Measurements from ENCODE around the gene MBD3L3.
"Not testable (repeated sequence)": the region's sequence is repeated elsewhere in the genome, so short reads cannot be mapped to it uniquely, and the experiment has no call there.

The MBD3L3 gene

GRCh38 chr19:7069042-7069903 lies 10.8 kb upstream of the MBD3L3 start, which contains the start of gene ZNF557:
Gene ZNF557, plus strand, starts transcription at chr19:7069703. Its CDS starts 5,372 bp downstream, at chr19:7075075.
- H3K27ac ChIP-seq = peak within 1 kb of the TSS; percentile 86
- TF ChIP-seq CTCF (conservative IDR thresholded peaks at IDR 0.05) = no peak
- TF ChIP-seq ZFX (IDR thresholded peaks at IDR 0.05) = no peak; the same call in 1 of the 2 replicates

- H3K27ac ChIP-seq = peak overlapping the region; percentile 86
- no peak for TF ChIP-seq ZFX (IDR thresholded peaks at IDR 0.05)
- no peak for TF ChIP-seq CTCF (conservative IDR thresholded peaks at IDR 0.05)
These were observed 10.1 kb upstream of the MBD3L3 start for GRCh38 chr19:7068599-7068998.

DNA sequence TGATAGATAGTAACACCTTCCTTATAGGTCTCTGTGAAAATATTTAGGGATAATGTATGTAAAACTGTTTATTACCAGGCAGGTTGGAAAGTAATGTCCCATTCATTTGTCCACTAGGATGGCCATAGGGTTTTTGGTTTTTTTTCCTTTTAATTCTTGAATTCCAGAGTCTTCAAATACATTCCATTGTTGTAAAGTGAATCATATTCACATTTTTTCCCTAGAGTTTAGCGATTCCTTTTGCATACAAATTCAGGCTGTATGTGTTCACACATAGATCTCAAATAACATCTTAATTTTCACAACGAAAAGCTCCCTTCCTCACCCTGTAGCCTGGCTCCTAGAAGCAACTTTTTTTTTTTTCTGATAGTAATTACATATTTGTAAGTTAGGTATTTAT lies 9.2 kb upstream of the MBD3L3 start:
- TF ChIP-seq CTCF (conservative IDR thresholded peaks at IDR 0.05) = no peak
- no peak for TF ChIP-seq ZFX (IDR thresholded peaks at IDR 0.05)

GRCh38 chr19:7067122-7067521 lies 8.6 kb upstream of the MBD3L3 start:
- not testable (repeated sequence) for H3K27ac ChIP-seq
- TF ChIP-seq CTCF (conservative IDR thresholded peaks at IDR 0.05) = peak; percentile 61

More for the DNA sequence above, 9.2 kb upstream of the MBD3L3 start:
- H3K27ac ChIP-seq = no peak overlapping the region

DNA sequence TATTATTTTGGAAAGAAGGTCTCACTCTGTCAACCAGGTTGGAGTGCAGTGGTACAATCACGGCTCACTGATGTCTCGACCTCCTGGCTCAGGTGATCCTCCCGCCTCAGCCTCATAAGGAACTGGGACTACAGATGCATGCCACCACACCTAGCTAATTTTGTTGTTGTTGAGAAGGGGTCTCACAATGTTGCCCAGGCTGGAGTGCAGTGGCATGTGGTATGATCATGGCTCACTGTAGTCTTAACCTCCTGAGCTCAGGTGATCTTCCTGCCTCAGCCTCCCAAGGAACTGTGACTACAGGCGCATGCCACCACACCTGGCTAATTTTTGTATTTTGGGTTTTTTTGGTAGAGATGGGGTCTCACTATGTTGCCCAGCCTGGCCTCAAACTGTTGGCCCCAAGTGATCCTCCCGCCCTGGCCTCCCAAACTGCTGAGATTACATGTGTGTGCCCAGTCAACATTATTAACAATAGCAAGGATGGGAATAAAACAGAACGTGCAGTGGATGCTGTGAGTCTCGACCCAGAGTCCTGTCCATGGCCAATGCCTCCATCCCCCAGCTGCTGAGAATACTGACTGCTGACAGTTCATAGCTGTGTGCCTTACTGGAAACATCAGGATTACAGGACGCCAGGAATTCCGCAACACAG lies 5.4 kb upstream of the MBD3L3 start:
- H3K27ac ChIP-seq = no peak overlapping the region
- TF ChIP-seq ZFX (IDR thresholded peaks at IDR 0.05) (no peak), CTCF (conservative IDR thresholded peaks at IDR 0.05) (no peak)

- TF ChIP-seq CTCF (conservative IDR thresholded peaks at IDR 0.05) = no peak
- no peak for TF ChIP-seq ZFX (IDR thresholded peaks at IDR 0.05)
- no peak overlapping the region for H3K27ac ChIP-seq
These were observed 4.9 kb upstream of the MBD3L3 start for GRCh38 chr19:7063339-7063738.

DNA sequence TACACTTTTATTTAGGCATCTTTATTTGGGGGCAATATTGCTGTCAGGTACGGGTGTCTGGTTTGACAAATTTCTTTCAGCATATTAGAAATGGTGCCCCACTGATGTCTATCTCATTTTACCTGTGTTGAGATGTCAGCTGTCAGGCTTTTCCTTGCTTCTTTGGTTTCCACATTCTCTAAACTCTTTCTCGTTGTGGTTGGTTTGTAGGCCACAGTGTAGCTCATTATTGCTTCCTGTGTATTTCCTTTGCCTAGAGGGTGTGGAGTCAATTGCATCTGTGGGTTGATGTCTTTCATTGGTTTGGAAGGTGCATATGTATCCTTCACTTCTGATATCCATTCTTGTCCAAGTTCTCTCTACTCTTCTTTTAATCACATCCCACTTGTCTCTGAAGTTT lies 1.5 kb upstream of the MBD3L3 start:
- H3K27ac ChIP-seq = not testable (repeated sequence)

DNA sequence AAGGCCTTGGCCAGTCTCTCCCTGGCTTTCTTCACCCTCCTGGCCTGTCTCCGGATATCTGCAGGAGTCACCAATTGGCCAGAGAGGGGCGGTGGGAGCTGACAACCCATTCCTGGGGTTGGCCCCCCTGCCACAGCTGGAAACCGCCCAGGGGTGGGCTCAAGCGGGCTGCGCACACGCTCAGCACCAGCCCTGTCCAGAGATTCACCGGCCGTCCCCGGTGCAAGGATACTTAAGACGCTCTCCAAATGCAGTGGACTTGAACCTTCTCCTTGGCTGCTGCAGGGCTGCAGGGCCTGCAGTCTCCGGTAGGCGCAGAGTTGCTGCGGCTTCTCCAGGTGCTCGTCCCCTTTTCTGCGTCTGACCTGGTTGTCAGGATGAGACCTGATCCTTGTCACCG lies 2.1 kb downstream of the MBD3L3 start:
- H3K27ac ChIP-seq = not testable (repeated sequence)

- H3K27ac ChIP-seq = not testable (repeated sequence)
These were observed 2.8 kb downstream of the MBD3L3 start for GRCh38 chr19:7055679-7056078.

DNA sequence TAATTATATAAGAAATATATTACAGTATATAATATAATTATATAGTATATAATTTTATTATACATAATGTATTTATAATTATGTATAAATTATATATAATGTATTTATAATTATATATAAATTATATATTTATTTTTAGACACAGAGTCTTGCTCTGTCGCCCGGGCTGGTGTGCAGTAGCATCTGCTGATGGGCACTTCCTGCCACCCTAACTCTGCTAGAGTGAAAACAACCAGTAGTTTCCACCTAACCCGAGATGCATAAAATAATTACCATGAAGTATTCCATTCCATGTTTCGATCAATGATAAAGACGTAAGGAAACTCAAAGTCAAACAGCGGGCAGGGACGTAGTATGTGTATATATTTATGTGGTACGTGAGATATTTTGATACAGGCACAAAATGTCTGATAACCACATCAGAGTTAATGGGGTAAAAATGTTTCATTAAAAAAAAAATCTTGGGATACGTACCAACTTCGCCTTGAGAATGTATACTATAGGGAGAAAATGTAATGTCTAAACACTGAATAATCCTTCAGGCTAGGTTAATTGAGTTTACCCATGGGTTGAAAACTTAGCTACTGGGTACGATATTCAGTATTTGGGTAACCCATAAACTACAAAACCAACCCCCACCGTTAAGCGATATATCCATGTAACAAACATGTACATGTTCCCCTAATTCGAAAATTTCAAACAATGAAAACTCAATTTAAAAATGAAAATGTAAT lies 3.7 kb downstream of the MBD3L3 start:
- H3K27ac ChIP-seq = not testable (repeated sequence)

DNA sequence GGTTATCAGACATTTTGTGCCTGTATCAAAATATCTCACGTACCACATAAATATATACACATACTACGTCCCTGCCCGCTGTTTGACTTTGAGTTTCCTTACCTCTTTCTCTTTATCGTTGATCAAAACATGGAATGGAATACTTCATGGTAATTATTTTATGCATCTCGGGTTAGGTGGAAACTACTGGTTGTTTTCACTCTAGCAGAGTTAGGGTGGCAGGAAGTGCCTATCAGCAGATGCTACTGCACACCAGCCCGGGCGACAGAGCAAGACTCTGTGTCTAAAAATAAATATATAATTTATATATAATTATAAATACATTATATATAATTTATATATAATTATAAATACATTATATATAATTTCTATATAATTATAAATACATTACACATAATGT lies 5.6 kb downstream of the MBD3L3 start:
- H3K27ac ChIP-seq = not testable (repeated sequence)

GRCh38 chr19:7051421-7051820 lies 7.1 kb downstream of the MBD3L3 start:
- H3K27ac ChIP-seq = not testable (repeated sequence)
